ENCODE data around the gene RUNX2. TPM values are rescaled to one million over a fixed set of nuclear protein-coding genes. Genes with fewer than 3 reads are reported as not detected.

Gene RUNX2
- total and polyA plus RNA-seq, 10 of the 15 experiments (the other 5 are each of a cell fraction or from before 2014, with no cell fraction given), result 0.01 to 0.77 (median 0.15) TPM; not detected in 3

- TF ChIP-seq EED (IDR thresholded peaks at IDR 0.05; ENCODE audit: low read depth) (no peak), TCF3 (IDR thresholded peaks at IDR 0.05; ENCODE audit: borderline replicate concordance, insufficient read depth, low read depth, low read length) (no peak), SREBF2 (IDR thresholded peaks at IDR 0.05; ENCODE audit: low read length) (no peak), SMAD1 (IDR thresholded peaks at IDR 0.05; ENCODE audit: low read depth, partially characterized antibody) (no peak)
These were observed 7.8 kb upstream of the RUNX2 start (continued) for GRCh38 chr6:45320349-45320748.

- ATAC-seq (no peak), DNase-seq (ENCODE audit: low read depth, low spot score) (no peak)
- CTCF ChIA-PET, result interaction anchor here (0.6 to 0.7 kb wide), 2 partner anchors 30 to 507 kb away, joined by 3 to 4 read pairs; no protein-coding TSS in a partner anchor
These were observed 4.4 kb upstream of the RUNX2 start for GRCh38 chr6:45323656-45324224.

More at GRCh38 chr6:45323656-45324224, 4.4 kb upstream of the RUNX2 start:
- TF ChIP-seq GATAD2B (conservative IDR thresholded peaks at IDR 0.05; ENCODE audit: low read depth) (no peak), SREBF1 (IDR thresholded peaks at IDR 0.05; ENCODE audit: low read length) (no peak), EED (IDR thresholded peaks at IDR 0.05; ENCODE audit: low read depth) (no peak), TBL1XR1 (IDR thresholded peaks at IDR 0.05; ENCODE audit: low read depth, low read length) (no peak), HDGF (IDR thresholded peaks at IDR 0.05) (no peak), RELB (IDR thresholded peaks at IDR 0.05; ENCODE audit: low read depth) (no peak)
- TF ChIP-seq, protein P1, sequence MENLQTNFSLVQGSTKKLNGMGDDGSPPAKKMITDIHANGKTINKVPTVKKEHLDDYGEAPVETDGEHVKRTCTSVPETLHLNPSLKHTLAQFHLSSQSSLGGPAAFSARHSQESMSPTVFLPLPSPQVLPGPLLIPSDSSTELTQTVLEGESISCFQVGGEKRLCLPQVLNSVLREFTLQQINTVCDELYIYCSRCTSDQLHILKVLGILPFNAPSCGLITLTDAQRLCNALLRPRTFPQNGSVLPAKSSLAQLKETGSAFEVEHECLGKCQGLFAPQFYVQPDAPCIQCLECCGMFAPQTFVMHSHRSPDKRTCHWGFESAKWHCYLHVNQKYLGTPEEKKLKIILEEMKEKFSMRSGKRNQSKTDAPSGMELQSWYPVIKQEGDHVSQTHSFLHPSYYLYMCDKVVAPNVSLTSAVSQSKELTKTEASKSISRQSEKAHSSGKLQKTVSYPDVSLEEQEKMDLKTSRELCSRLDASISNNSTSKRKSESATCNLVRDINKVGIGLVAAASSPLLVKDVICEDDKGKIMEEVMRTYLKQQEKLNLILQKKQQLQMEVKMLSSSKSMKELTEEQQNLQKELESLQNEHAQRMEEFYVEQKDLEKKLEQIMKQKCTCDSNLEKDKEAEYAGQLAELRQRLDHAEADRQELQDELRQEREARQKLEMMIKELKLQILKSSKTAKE (IDR thresholded peaks at IDR 0.05; ENCODE audit: low read depth, poor library complexity, severe bottlenecking), result no peak
- no TSS peak for BruUV-seq (replicated peaks)
- WGBS (ENCODE audit: insufficient coverage, insufficient replicate concordance, low lambda C conversion rate, missing lambda C conversion rate), result 43% methylated on average over 3 of the region's 3 CpGs
- Histone ChIP-seq H3K4me3 (no peak overlapping the region), H3K79me2 (ENCODE audit: control insufficient read depth, insufficient read depth, low read length) (no peaks in the 10 kb centered on the region), H3K36me3 (ENCODE audit: control insufficient read depth in 2 of 2, insufficient read depth in 2 of 2, low read length in 1 of 2) (no peaks in the 10 kb centered on the region), H2AFZ (ENCODE audit: control insufficient read depth, low read depth, low read length) (no peak overlapping the region), H3K9ac (ENCODE audit: control insufficient read depth, insufficient read depth, low read length) (no peak overlapping the region), H3K4me1 (ENCODE audit: control insufficient read depth, insufficient read depth, low read length) (no peaks in the 10 kb centered on the region), H3K4me2 (ENCODE audit: control insufficient read depth, insufficient read depth) (no peak overlapping the region), H3K27me3 (replicated peaks in 1 of 2; ENCODE audit: control insufficient read depth in 2 of 2, insufficient read depth in 2 of 2, low read length in 1 of 2) (no peaks in the 10 kb centered on the region), H3K27ac (ENCODE audit: control insufficient read depth, insufficient read depth) (no peak overlapping the region), H4K20me1 (ENCODE audit: control insufficient read depth, insufficient read depth) (no peaks in the 10 kb centered on the region), H3K9me3 (replicated peaks; ENCODE audit: control insufficient read depth, insufficient read depth, low read length) (no peaks in the 10 kb centered on the region)
- POLR2A ChIA-PET, result no interaction called here
- intact Hi-C loops (cut with micrococcal nuclease; ENCODE audit: unreplicated experiment), result no loop called here
- in situ Hi-C loops (cut with MboI), result no loop called here
- RAD21 ChIA-PET (ENCODE audit: unreplicated experiment), result interaction anchor here (1.0 kb wide), 1 partner anchor 391 kb away, joined by 3 read pairs; no protein-coding TSS in a partner anchor
- SMC1A ChIA-PET (ENCODE audit: uncharacterized antibody, unreplicated experiment), result interaction anchor here (1.0 to 1.2 kb wide), 2 partner anchors 14 to 16 kb away, joined by 3 read pairs; no protein-coding TSS in a partner anchor
- FAIRE-seq, result no peak
